Measurements from ENCODE around the gene ADAMTS7.
"Not testable (repeated sequence)": the region's sequence is repeated elsewhere in the genome, so short reads cannot be mapped to it uniquely, and the experiment has no call there.

Gene ADAMTS7

GRCh38 chr15:78822514-78822913 is 11.2 kb upstream of the ADAMTS7 start:
- no peak for DNase-seq

GRCh38 chr15:78811825-78812183 is 540 bp upstream of the ADAMTS7 start:
- no peak for DNase-seq

GRCh38 chr15:78810362-78811123 is 721 bp downstream of the ADAMTS7 start:
- DNase-seq: no peak

- DNase-seq: no peak
Observed at GRCh38 chr15:78810003-78810361, 1.3 kb downstream of the ADAMTS7 start.

GRCh38 chr15:78808550-78808949 is 2.7 kb downstream of the ADAMTS7 start:
- no peak for DNase-seq

- no peak for DNase-seq
Observed at GRCh38 chr15:78807359-78807758, 3.9 kb downstream of the ADAMTS7 start.

- DNase-seq: no peak
Observed at GRCh38 chr15:78804391-78804792, 6.9 kb downstream of the ADAMTS7 start.

GRCh38 chr15:78800806-78801205 is 10.5 kb downstream of the ADAMTS7 start:
- DNase-seq: no peak

GRCh38 chr15:78800189-78800588 is 11.1 kb downstream of the ADAMTS7 start:
- DNase-seq: no peak

- not testable (repeated sequence) for DNase-seq
Observed at GRCh38 chr15:78799102-78799501, 12.2 kb downstream of the ADAMTS7 start.

GRCh38 chr15:78798355-78798754 is 12.9 kb downstream of the ADAMTS7 start:
- DNase-seq: not testable (repeated sequence)

- no peak for DNase-seq
Observed at GRCh38 chr15:78797951-78798350, 13.3 kb downstream of the ADAMTS7 start.

- DNase-seq: no peak
Observed at GRCh38 chr15:78796510-78796909, 14.8 kb downstream of the ADAMTS7 start.

GRCh38 chr15:78795043-78795442 is 16.2 kb downstream of the ADAMTS7 start:
- DNase-seq: no peak

- DNase-seq: not testable (repeated sequence)
Observed at GRCh38 chr15:78794446-78794845, 16.8 kb downstream of the ADAMTS7 start.

- no peak for DNase-seq
Observed at GRCh38 chr15:78791357-78791756, 19.9 kb downstream of the ADAMTS7 start.

- DNase-seq: no peak
Observed at GRCh38 chr15:78790027-78790426, 21.2 kb downstream of the ADAMTS7 start.

- no peak for DNase-seq
Observed at GRCh38 chr15:78789615-78790014, 21.6 kb downstream of the ADAMTS7 start.

GRCh38 chr15:78788016-78788660 is 23.1 kb downstream of the ADAMTS7 start:
- no peak for DNase-seq

- not testable (repeated sequence) for DNase-seq
Observed at GRCh38 chr15:78782402-78782801, 28.9 kb downstream of the ADAMTS7 start.

GRCh38 chr15:78781381-78781780 is 29.9 kb downstream of the ADAMTS7 start:
- DNase-seq: not testable (repeated sequence)

- not testable (repeated sequence) for DNase-seq
Observed at GRCh38 chr15:78779975-78780374, 31.3 kb downstream of the ADAMTS7 start.

- not testable (repeated sequence) for DNase-seq
Observed at GRCh38 chr15:78779176-78779785, 32.0 kb downstream of the ADAMTS7 start.

- DNase-seq: no peak
Observed at GRCh38 chr15:78778422-78778821, 32.8 kb downstream of the ADAMTS7 start.
